IMR-90 (cell line): ENCODE data around the gene ZNF366. TPM values are rescaled to one million over a fixed set of nuclear protein-coding genes. Genes with fewer than 3 reads are reported as not detected.

Experiments used
- ATAC-seq: fragments of 200-7000 bp; cut with Tn5 transposase; 2 replicates; pipeline ENCODE4 v1.9.1; 2020; ENCODE audit warnings: low read depth, mild to moderate bottlenecking, moderate library complexity
- BruUV-seq: library from RNA; stranded (reverse); fragments of 400-500 nt; replicated peaks from 2 replicates; lab custom pipeline; 2021; lab: Mats Ljungman, UMichigan
- CTCF ChIA-PET: fragments of 300-600 bp; formaldehyde crosslinking; extraction: SDS; loops from one replicate; lab custom pipeline; 2021; ENCODE audit warnings: antibody characterized with exemption; lab: Yijun Ruan, JAX
- POLR2A ChIA-PET: fragments of 300-600 bp; sonication (Branson Sonifier 250); formaldehyde crosslinking; loops from one replicate; lab custom pipeline; 2022; ENCODE audit warnings: antibody characterized with exemption; ENCODE audit not compliant: unreplicated experiment; lab: Charles Lee
- DNase-seq: peaks from one replicate; pipeline ENCODE4 v3.0.0; 2013
- H2AFZ ChIP-seq: replicated peaks from 2 replicates; pipeline ENCODE3; 2013; ENCODE audit warnings: low read length, mild to moderate bottlenecking; ENCODE audit not compliant: poor library complexity
- H2AK5ac ChIP-seq: 2 replicates; pipeline ENCODE4 v1.6.1; 2013; ENCODE audit warnings: low read depth, low read length, inconsistent platforms
- H2AK9ac ChIP-seq: replicated peaks from 2 replicates; pipeline ENCODE3; 2013; ENCODE audit warnings: mild to moderate bottlenecking, low read depth, low read length, moderate library complexity; ENCODE audit not compliant: poor library complexity
- H2BK120ac ChIP-seq: 2 replicates; pipeline ENCODE4 v1.6.1; 2013; ENCODE audit warnings: low read depth, low read length, inconsistent platforms
- H2BK15ac ChIP-seq: 3 replicates; pipeline ENCODE4 v1.6.1; 2013; ENCODE audit warnings: low read depth, low read length, inconsistent platforms
- H2BK20ac ChIP-seq: 2 replicates; pipeline ENCODE4 v1.6.1; 2013; ENCODE audit warnings: low read depth, mild to moderate bottlenecking, inconsistent platforms, low read length, moderate library complexity
- H2BK5ac ChIP-seq: 2 replicates; pipeline ENCODE4 v1.6.1; 2013; ENCODE audit warnings: mild to moderate bottlenecking, low read depth, low read length, inconsistent platforms; ENCODE audit not compliant: poor library complexity, severe bottlenecking
- H3K14ac ChIP-seq: replicated peaks from 2 replicates; pipeline ENCODE4 v1.6.1; 2013; ENCODE audit warnings: low read depth, low read length, inconsistent platforms
- H3K18ac ChIP-seq: 2 replicates; pipeline ENCODE4 v1.6.1; 2013; ENCODE audit warnings: low read depth, low read length, control low read depth
- H3K23ac ChIP-seq: 2 replicates; pipeline ENCODE4 v1.6.1; 2013; ENCODE audit warnings: low read depth, low read length, inconsistent platforms
- H3K27ac ChIP-seq: 2 replicates; pipeline ENCODE4 v1.5.1; 2013; ENCODE audit warnings: mild to moderate bottlenecking, control low read depth, low read length; ENCODE audit not compliant: insufficient read depth
- H3K27me3 ChIP-seq: 2 replicates; pipeline ENCODE4 v1.6.1; 2013; ENCODE audit warnings: low read length; ENCODE audit not compliant: control insufficient read depth, insufficient read depth
- H3K36me3 ChIP-seq: 2 replicates; pipeline ENCODE4 v1.6.1; 2013; ENCODE audit warnings: low read length, mixed read lengths; ENCODE audit not compliant: control insufficient read depth, insufficient read depth
- H3K4ac ChIP-seq: 2 replicates; pipeline ENCODE4 v1.6.1; 2013; ENCODE audit warnings: low read depth, low read length, inconsistent platforms
- H3K4me1 ChIP-seq: 2 replicates; pipeline ENCODE4 v1.6.1; 2013; ENCODE audit warnings: low read length, mixed read lengths; ENCODE audit not compliant: control insufficient read depth, insufficient read depth
- H3K4me2 ChIP-seq: 2 replicates; pipeline ENCODE4 v1.6.1; 2013; ENCODE audit warnings: low read depth, mild to moderate bottlenecking, control low read depth, low read length, moderate library complexity
- H3K4me3 ChIP-seq: 2 replicates; pipeline ENCODE4 v1.5.1; 2013; ENCODE audit warnings: low read depth, mild to moderate bottlenecking, control low read depth, low read length, moderate library complexity; ENCODE audit not compliant: insufficient read depth
- H3K56ac ChIP-seq: 2 replicates; pipeline ENCODE4 v1.6.1; 2013; ENCODE audit warnings: low read length, inconsistent platforms; ENCODE audit not compliant: insufficient read depth; ENCODE audit errors: extremely low read depth
- H3K79me1 ChIP-seq, 2 experiments: 2 replicates each; pipeline ENCODE4 v1.6.1; 2013; ENCODE audit warnings: low read length in 2 of 2, inconsistent platforms in 1 of 2, low read depth in 1 of 2
- H3K9ac ChIP-seq: 2 replicates; pipeline ENCODE4 v1.6.1; 2013; ENCODE audit warnings: low read depth, low read length, control low read depth
- H3K9me1 ChIP-seq: 2 replicates; pipeline ENCODE4 v1.6.1; 2013; ENCODE audit warnings: low read length, inconsistent platforms; ENCODE audit not compliant: insufficient read depth
- H3K9me3 ChIP-seq: 2 replicates; pipeline ENCODE4 v1.6.1; 2013; ENCODE audit warnings: low read length; ENCODE audit not compliant: control insufficient read depth, insufficient read depth
- H4K20me1 ChIP-seq: 2 replicates; pipeline ENCODE4 v1.6.1; 2013; ENCODE audit warnings: low read length, inconsistent platforms; ENCODE audit not compliant: insufficient read depth
- H4K5ac ChIP-seq: 2 replicates; pipeline ENCODE4 v1.6.1; 2013; ENCODE audit warnings: mild to moderate bottlenecking, low read depth, low read length, control low read depth
- H4K8ac ChIP-seq, 2 experiments: 2 replicates each; pipeline ENCODE4 v1.6.1; 2013; ENCODE audit warnings: low read depth in 2 of 2, low read length in 2 of 2, control low read depth in 1 of 2, inconsistent platforms in 1 of 2
- H4K91ac ChIP-seq: 2 replicates; pipeline ENCODE4 v1.6.1; 2013; ENCODE audit warnings: low read depth, low read length, inconsistent platforms; ENCODE audit not compliant: insufficient read depth
- BHLHE40 ChIP-seq: fragments of 150-350 bp; IDR thresholded peaks from 2 replicates; pipeline ENCODE4 v1.6.1; 2016; ENCODE audit warnings: mild to moderate bottlenecking, low read depth, low read length
- CEBPB ChIP-seq: IDR thresholded peaks from 2 replicates; pipeline ENCODE4 v1.6.1; 2012; ENCODE audit warnings: low read depth, low read length, improper control_type of control experiment
- CHD1 ChIP-seq: IDR thresholded peaks from 2 replicates; pipeline ENCODE4 v1.6.1; 2012; ENCODE audit warnings: low read depth, low read length, improper control_type of control experiment
- CTCF ChIP-seq: conservative IDR thresholded peaks from 2 replicates; pipeline ENCODE4 v1.5.1; 2012; ENCODE audit warnings: mild to moderate bottlenecking, low read depth, low read length, improper control_type of control experiment
- ELK1 ChIP-seq: fragments of 150-350 bp; IDR thresholded peaks from 2 replicates; pipeline ENCODE4 v1.6.1; 2016; ENCODE audit warnings: low read depth, mild to moderate bottlenecking, low read length, moderate library complexity, borderline replicate concordance
- FOS ChIP-seq: fragments of 150-350 bp; IDR thresholded peaks from 2 replicates; pipeline ENCODE4 v1.6.1; 2016; ENCODE audit warnings: low read depth, low read length
- MAFK ChIP-seq: IDR thresholded peaks from 2 replicates; pipeline ENCODE4 v1.6.1; 2012; ENCODE audit warnings: low read depth, low read length, improper control_type of control experiment
- MAZ ChIP-seq: IDR thresholded peaks from 2 replicates; pipeline ENCODE4 v1.6.1; 2012; ENCODE audit warnings: low read depth, mild to moderate bottlenecking, low read length, improper control_type of control experiment, moderate library complexity, borderline replicate concordance
- NFE2L2 ChIP-seq: fragments of 150-350 bp; IDR thresholded peaks from 2 replicates; pipeline ENCODE4 v1.6.1; 2016; ENCODE audit warnings: low read depth, mild to moderate bottlenecking, low read length
- POLR2A ChIP-seq: IDR thresholded peaks from 2 replicates; pipeline ENCODE4 v1.6.1; 2012; ENCODE audit warnings: mild to moderate bottlenecking, low read depth, low read length
- RAD21 ChIP-seq: IDR thresholded peaks from 2 replicates; pipeline ENCODE4 v1.6.1; 2012; ENCODE audit warnings: low read length, improper control_type of control experiment
- RCOR1 ChIP-seq: IDR thresholded peaks from 2 replicates; pipeline ENCODE4 v1.6.1; 2012; ENCODE audit warnings: mild to moderate bottlenecking, low read length, improper control_type of control experiment; ENCODE audit not compliant: insufficient replicate concordance
- RFX5 ChIP-seq: IDR thresholded peaks from 2 replicates; pipeline ENCODE4 v1.8.0; 2012; ENCODE audit warnings: low read depth, mild to moderate bottlenecking, low read length, moderate library complexity
- WGBS, 2 experiments: methylation state at CpG; one replicate each; pipeline versions ENCODE4 v1.1.5 to v1.1.7; 2013; ENCODE audit warnings: missing lambda C conversion rate in 2 of 2; ENCODE audit not compliant: insufficient read length in 1 of 2; ENCODE audit errors: extremely low coverage in 2 of 2; 5-methylcytosine and 5-hydroxymethylcytosine counted together
- dilution Hi-C: fragments of 300-500 bp; cut with HindIII; formaldehyde crosslinking; loops from one replicate; pipeline ENCODE4 v1.14.3; 2018; ENCODE audit warnings: low sequenced_read_pairs; ENCODE audit not compliant: unreplicated experiment
- in situ Hi-C: fragments of 300-500 bp; cut with MboI; formaldehyde crosslinking; loops from 3 replicates; pipeline ENCODE4 v1.14.3; 2019; ENCODE audit warnings: low sequenced_read_pairs, inconsistent platforms, mixed read lengths
- intact Hi-C: fragments of 100-400 bp; cut with micrococcal nuclease; formaldehyde crosslinking; loops from 2 replicates; pipeline ENCODE4 v1.10.0; 2022
- polyA plus RNA-seq, 3 experiments: library from polyadenylated mRNA; depleted of rRNA; stranded (reverse); fragments of >200 nt; gene quantifications; 2 replicates each; pipeline ENCODE4 v1.2.3, GENCODE V29; 2012; ENCODE audit warnings: low replicate concordance in 1 of 3
- total RNA-seq: library from RNA; depleted of rRNA; stranded (reverse); fragments of >200 nt; gene quantifications from 2 replicates; pipeline ENCODE4 v1.2.3, GENCODE V29; 2012

The ZNF366 gene
- total and polyA plus RNA-seq, 2 of the 4 experiments (the other 2 are of a cell fraction): not detected

GRCh38 chr5:72408127-72408526 lies 99.1 kb downstream of the ZNF366 start:
- no peak overlapping the region for H3K9ac ChIP-seq
- no peak overlapping the region for H3K18ac ChIP-seq
- H4K91ac ChIP-seq: no peak overlapping the region
- H2AK9ac ChIP-seq: no peak overlapping the region
- dilution Hi-C loops: no loop called here
- H4K8ac ChIP-seq: no peak overlapping the region
- POLR2A ChIA-PET: no interaction called here
- no peak overlapping the region for H2BK5ac ChIP-seq
- H3K4ac ChIP-seq: no peak overlapping the region
- intact Hi-C loops: no loop called here
- H3K14ac ChIP-seq: no peak overlapping the region
- H3K4me1 ChIP-seq: peaks cover 7% of the 10 kb centered on the region
- H2BK20ac ChIP-seq: no peak overlapping the region
- WGBS, 2 experiments: 80% methylated on average over 1 of the region's 5 CpGs; no CpG with 5 or more reads in 1 of the 2 experiments
- no TSS peak for BruUV-seq
- no peak overlapping the region for H2AFZ ChIP-seq
- H3K27me3 ChIP-seq: no peaks in the 10 kb centered on the region
- H3K9me3 ChIP-seq: no peaks in the 10 kb centered on the region
- in situ Hi-C loops: no loop called here
- no peak for ATAC-seq
- peak overlapping the region; percentile 7; the same call in 1 of the 2 replicates for H2BK120ac ChIP-seq
- H3K27ac ChIP-seq: no peak overlapping the region
- H3K4me2 ChIP-seq: no peak overlapping the region
- no peak overlapping the region for H3K23ac ChIP-seq
- TF ChIP-seq CHD1: no peak
- TF ChIP-seq MAZ: no peak
- no peak for TF ChIP-seq RCOR1
- TF ChIP-seq MAFK: no peak
- TF ChIP-seq CEBPB: no peak
- TF ChIP-seq NFE2L2: no peak
- no peak for TF ChIP-seq FOS
- no peak for TF ChIP-seq CTCF
- TF ChIP-seq BHLHE40: no peak
- no peak for TF ChIP-seq POLR2A
- no peak for TF ChIP-seq ELK1
- TF ChIP-seq RFX5: no peak
- no peak for TF ChIP-seq RAD21
- no peaks in the 10 kb centered on the region for H3K9me1 ChIP-seq
- no peaks in the 10 kb centered on the region for H3K79me1 ChIP-seq
- DNase-seq: no peak
- H3K4me3 ChIP-seq: no peak overlapping the region
- no peaks in the 10 kb centered on the region for H3K36me3 ChIP-seq
- H2BK15ac ChIP-seq: no peak overlapping the region
- no peak overlapping the region for H2AK5ac ChIP-seq
- CTCF ChIA-PET: no interaction called here
- H4K20me1 ChIP-seq: no peaks in the 10 kb centered on the region
- H3K56ac ChIP-seq: no peak overlapping the region
- H4K5ac ChIP-seq: no peak overlapping the region
